SU-DHL-6 (cell line): ENCODE measurements around the gene MEOX2.

ENCODE experiments used
- CTCF ChIP-seq: fragments of 200-600 bp; sonication (generic); IDR thresholded peaks from one replicate; pipeline ENCODE4 v1.5.1; 2017; ENCODE audit warnings: antibody characterized with exemption, mild to moderate bottlenecking, low read length, moderate library complexity; ENCODE audit not compliant: insufficient read depth, poor library complexity, severe bottlenecking
- EZH2phosphoT487 ChIP-seq: fragments of 200-600 bp; sonication (generic), shearing (Covaris generic); conservative IDR thresholded peaks from 2 replicates; pipeline ENCODE4 v1.6.1; 2018; ENCODE audit warnings: mild to moderate bottlenecking, antibody characterized with exemption, low read length, moderate library complexity, mixed read lengths

DNA sequence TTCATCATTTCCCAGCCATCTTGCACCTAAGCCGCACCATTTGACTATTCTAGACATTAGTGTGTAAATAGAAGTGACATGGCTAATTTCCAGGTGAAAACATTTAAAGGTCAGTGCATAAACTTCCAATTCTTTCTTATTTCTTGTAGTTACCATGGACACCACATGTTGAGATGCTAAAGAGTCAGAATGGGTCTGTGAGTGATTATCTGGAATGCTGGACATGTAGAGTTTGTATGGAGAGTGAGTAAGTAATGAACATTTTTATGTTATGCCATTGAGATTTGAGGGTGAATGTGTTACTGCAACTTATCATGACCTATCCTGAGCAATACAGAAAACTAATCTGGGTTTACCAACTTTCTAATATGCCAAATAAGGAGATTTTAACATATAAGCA, 60.4 kb downstream of the MEOX2 start:
- TF ChIP-seq CTCF (no peak), EZH2phosphoT487 (no peak)
